AG10803 (cell line): ENCODE results near the gene KRT4.

Source experiments
- DNase-seq: peaks from one replicate; pipeline ENCODE4 v3.0.0; 2010; ENCODE audit warnings: low read depth
- H3K4me3 ChIP-seq: 2 replicates; pipeline ENCODE4 v1.5.1; 2011; ENCODE audit warnings: mild to moderate bottlenecking, low read length, control low read depth
- CTCF ChIP-seq: conservative IDR thresholded peaks from 2 replicates; pipeline ENCODE4 v1.5.1; 2011; ENCODE audit warnings: mild to moderate bottlenecking, low read length, control low read depth, inconsistent platforms

The KRT4 gene

GRCh38 chr12:52826611-52827498, 12.9 kb upstream of the KRT4 start:
- no peak for TF ChIP-seq CTCF
- DNase-seq: peak; percentile 38

GRCh38 chr12:52825961-52826360, 12.0 kb upstream of the KRT4 start:
- no peak overlapping the region for H3K4me3 ChIP-seq
- TF ChIP-seq CTCF: no peak
- DNase-seq: no peak

More at GRCh38 chr12:52826611-52827498, 12.9 kb upstream of the KRT4 start:
- H3K4me3 ChIP-seq: no peak overlapping the region

- no peak for TF ChIP-seq CTCF
- no peak for DNase-seq
These were observed 11.0 kb upstream of the KRT4 start for GRCh38 chr12:52824741-52825410.

GRCh38 chr12:52823761-52824450, 10.0 kb upstream of the KRT4 start:
- H3K4me3 ChIP-seq: no peak overlapping the region
- no peak for DNase-seq
- TF ChIP-seq CTCF: no peak

More at GRCh38 chr12:52824741-52825410, 11.0 kb upstream of the KRT4 start:
- no peak overlapping the region for H3K4me3 ChIP-seq

- no peak for TF ChIP-seq CTCF
These were observed 9.0 kb upstream of the KRT4 start for GRCh38 chr12:52822771-52823510.

GRCh38 chr12:52821826-52822660, 8.1 kb upstream of the KRT4 start:
- DNase-seq: peak; percentile 39
- H3K4me3 ChIP-seq: no peak overlapping the region
- TF ChIP-seq CTCF: no peak

More at GRCh38 chr12:52822771-52823510, 9.0 kb upstream of the KRT4 start:
- no peak for DNase-seq
- no peak overlapping the region for H3K4me3 ChIP-seq
